HG03064 (cell line): ENCODE measurements around the gene ITPR3.

Experiments
- ATAC-seq: cut with Tn5 transposase; IDR thresholded peaks from one replicate; pipeline ENCODE4 v1.9.1; 2021; ENCODE audit warnings: low read depth; ENCODE audit not compliant: unreplicated experiment

The ITPR3 gene

GRCh38 chr6:33745548-33745947, 124.4 kb downstream of the ITPR3 start:
- no peak for ATAC-seq
